Measurements from ENCODE around the gene PTTG1.

The PTTG1 gene

GRCh38 chr5:160450164-160450932 lies 28.7 kb downstream of the PTTG1 start:
- Histone ChIP-seq H3K27me3 (ENCODE audit: control insufficient read depth in 1 of 2, insufficient read depth in 2 of 2, low read length in 2 of 2) (no peaks in the 10 kb centered on the region), H3K4me3 (ENCODE audit: low read depth in 1 of 2, low read length in 2 of 2) (no peak overlapping the region), H3K27ac (ENCODE audit: low read depth, low read length) (no peak overlapping the region), H3K9me3 (ENCODE audit: control insufficient read depth in 1 of 2, low read length in 2 of 2) (no peaks in the 10 kb centered on the region), H3K36me3 (ENCODE audit: control insufficient read depth in 1 of 2, insufficient read depth in 2 of 2, low read length in 2 of 2) (no peaks in the 10 kb centered on the region), H3K4me1 (ENCODE audit: control insufficient read depth in 1 of 2, insufficient read depth in 2 of 2, low read length in 2 of 2) (no peaks in the 10 kb centered on the region), H3K9ac (ENCODE audit: low read depth in 1 of 2, low read length in 2 of 2) (no peak overlapping the region)

- no peaks in the 10 kb centered on the region for H3K27me3 ChIP-seq (ENCODE audit: control insufficient read depth in 1 of 2, insufficient read depth in 2 of 2, low read length in 2 of 2)
- H3K4me3 ChIP-seq (ENCODE audit: low read depth in 1 of 2, low read length in 2 of 2): no peak overlapping the region
- H3K4me1 ChIP-seq (ENCODE audit: control insufficient read depth in 1 of 2, insufficient read depth in 2 of 2, low read length in 2 of 2): no peaks in the 10 kb centered on the region
- no peak overlapping the region for H3K27ac ChIP-seq (ENCODE audit: low read depth, low read length)
- H3K9me3 ChIP-seq (ENCODE audit: control insufficient read depth in 1 of 2, low read length in 2 of 2): no peaks in the 10 kb centered on the region
- no peaks in the 10 kb centered on the region for H3K36me3 ChIP-seq (ENCODE audit: control insufficient read depth in 1 of 2, insufficient read depth in 2 of 2, low read length in 2 of 2)
- no peak overlapping the region for H3K9ac ChIP-seq (ENCODE audit: low read depth in 1 of 2, low read length in 2 of 2)
Measured at GRCh38 chr5:160451281-160451680, 29.6 kb downstream of the PTTG1 start.

GRCh38 chr5:160452036-160452435 lies 30.4 kb downstream of the PTTG1 start:
- H3K9me3 ChIP-seq (ENCODE audit: control insufficient read depth in 1 of 2, low read length in 2 of 2): no peaks in the 10 kb centered on the region
- no peak overlapping the region for H3K4me3 ChIP-seq (ENCODE audit: low read depth in 1 of 2, low read length in 2 of 2)
- no peaks in the 10 kb centered on the region for H3K27me3 ChIP-seq (ENCODE audit: control insufficient read depth in 1 of 2, insufficient read depth in 2 of 2, low read length in 2 of 2)
- H3K9ac ChIP-seq (ENCODE audit: low read depth in 1 of 2, low read length in 2 of 2): no peak overlapping the region
- no peak overlapping the region for H3K27ac ChIP-seq (ENCODE audit: low read depth, low read length)
- no peaks in the 10 kb centered on the region for H3K36me3 ChIP-seq (ENCODE audit: control insufficient read depth in 1 of 2, insufficient read depth in 2 of 2, low read length in 2 of 2)
- H3K4me1 ChIP-seq (ENCODE audit: control insufficient read depth in 1 of 2, insufficient read depth in 2 of 2, low read length in 2 of 2): no peaks in the 10 kb centered on the region

GRCh38 chr5:160452795-160453194 lies 31.1 kb downstream of the PTTG1 start:
- H3K27ac ChIP-seq (ENCODE audit: low read depth, low read length): no peak overlapping the region
- no peak overlapping the region for H3K4me3 ChIP-seq (ENCODE audit: low read depth in 1 of 2, low read length in 2 of 2)
- no peak overlapping the region for H3K9ac ChIP-seq (ENCODE audit: low read depth in 1 of 2, low read length in 2 of 2)
- H3K36me3 ChIP-seq (ENCODE audit: control insufficient read depth in 1 of 2, insufficient read depth in 2 of 2, low read length in 2 of 2): no peaks in the 10 kb centered on the region
- H3K9me3 ChIP-seq (ENCODE audit: control insufficient read depth in 1 of 2, low read length in 2 of 2): no peaks in the 10 kb centered on the region
- no peaks in the 10 kb centered on the region for H3K27me3 ChIP-seq (ENCODE audit: control insufficient read depth in 1 of 2, insufficient read depth in 2 of 2, low read length in 2 of 2)
- no peaks in the 10 kb centered on the region for H3K4me1 ChIP-seq (ENCODE audit: control insufficient read depth in 1 of 2, insufficient read depth in 2 of 2, low read length in 2 of 2)

GRCh38 chr5:160453751-160454150 lies 32.1 kb downstream of the PTTG1 start:
- Histone ChIP-seq H3K27me3 (ENCODE audit: control insufficient read depth in 1 of 2, insufficient read depth in 2 of 2, low read length in 2 of 2) (no peaks in the 10 kb centered on the region), H3K27ac (ENCODE audit: low read depth, low read length) (no peak overlapping the region), H3K36me3 (ENCODE audit: control insufficient read depth in 1 of 2, insufficient read depth in 2 of 2, low read length in 2 of 2) (no peaks in the 10 kb centered on the region), H3K9me3 (ENCODE audit: control insufficient read depth in 1 of 2, low read length in 2 of 2) (no peaks in the 10 kb centered on the region), H3K9ac (ENCODE audit: low read depth in 1 of 2, low read length in 2 of 2) (no peak overlapping the region), H3K4me1 (ENCODE audit: control insufficient read depth in 1 of 2, insufficient read depth in 2 of 2, low read length in 2 of 2) (no peaks in the 10 kb centered on the region), H3K4me3 (ENCODE audit: low read depth in 1 of 2, low read length in 2 of 2) (no peak overlapping the region)

GRCh38 chr5:160455600-160455999 lies 33.9 kb downstream of the PTTG1 start:
- Histone ChIP-seq H3K27ac (ENCODE audit: low read depth, low read length) (no peak overlapping the region), H3K9ac (ENCODE audit: low read depth in 1 of 2, low read length in 2 of 2) (no peak overlapping the region), H3K9me3 (ENCODE audit: control insufficient read depth in 1 of 2, low read length in 2 of 2) (no peaks in the 10 kb centered on the region), H3K36me3 (ENCODE audit: control insufficient read depth in 1 of 2, insufficient read depth in 2 of 2, low read length in 2 of 2) (no peaks in the 10 kb centered on the region), H3K27me3 (ENCODE audit: control insufficient read depth in 1 of 2, insufficient read depth in 2 of 2, low read length in 2 of 2) (no peaks in the 10 kb centered on the region), H3K4me1 (ENCODE audit: control insufficient read depth in 1 of 2, insufficient read depth in 2 of 2, low read length in 2 of 2) (no peaks in the 10 kb centered on the region), H3K4me3 (ENCODE audit: low read depth in 1 of 2, low read length in 2 of 2) (no peak overlapping the region)

GRCh38 chr5:160456480-160457177 lies 35.0 kb downstream of the PTTG1 start:
- Histone ChIP-seq H3K9me3 (ENCODE audit: control insufficient read depth in 1 of 2, low read length in 2 of 2) (no peaks in the 10 kb centered on the region), H3K27ac (ENCODE audit: low read depth, low read length) (no peak overlapping the region), H3K9ac (ENCODE audit: low read depth in 1 of 2, low read length in 2 of 2) (no peak overlapping the region), H3K36me3 (ENCODE audit: control insufficient read depth in 1 of 2, insufficient read depth in 2 of 2, low read length in 2 of 2) (no peaks in the 10 kb centered on the region), H3K4me1 (ENCODE audit: control insufficient read depth in 1 of 2, insufficient read depth in 2 of 2, low read length in 2 of 2) (no peaks in the 10 kb centered on the region), H3K4me3 (ENCODE audit: low read depth in 1 of 2, low read length in 2 of 2) (no peak overlapping the region), H3K27me3 (ENCODE audit: control insufficient read depth in 1 of 2, insufficient read depth in 2 of 2, low read length in 2 of 2) (no peaks in the 10 kb centered on the region)

- Histone ChIP-seq H3K9me3 (ENCODE audit: control insufficient read depth in 1 of 2, low read length in 2 of 2) (no peaks in the 10 kb centered on the region), H3K27me3 (ENCODE audit: control insufficient read depth in 1 of 2, insufficient read depth in 2 of 2, low read length in 2 of 2) (no peaks in the 10 kb centered on the region), H3K9ac (ENCODE audit: low read depth in 1 of 2, low read length in 2 of 2) (no peak overlapping the region), H3K27ac (ENCODE audit: low read depth, low read length) (no peak overlapping the region), H3K4me1 (ENCODE audit: control insufficient read depth in 1 of 2, insufficient read depth in 2 of 2, low read length in 2 of 2) (no peaks in the 10 kb centered on the region), H3K4me3 (ENCODE audit: low read depth in 1 of 2, low read length in 2 of 2) (no peak overlapping the region), H3K36me3 (ENCODE audit: control insufficient read depth in 1 of 2, insufficient read depth in 2 of 2, low read length in 2 of 2) (no peaks in the 10 kb centered on the region)
Measured at GRCh38 chr5:160457252-160457651, 35.6 kb downstream of the PTTG1 start.

GRCh38 chr5:160458806-160459800 lies 37.4 kb downstream of the PTTG1 start:
- Histone ChIP-seq H3K27me3 (ENCODE audit: control insufficient read depth in 1 of 2, insufficient read depth in 2 of 2, low read length in 2 of 2) (no peaks in the 10 kb centered on the region), H3K27ac (ENCODE audit: low read depth, low read length) (no peak overlapping the region), H3K4me1 (ENCODE audit: control insufficient read depth in 1 of 2, insufficient read depth in 2 of 2, low read length in 2 of 2) (peaks cover 6 to 10% of the 10 kb centered on the region in 2 donors), H3K36me3 (ENCODE audit: control insufficient read depth in 1 of 2, insufficient read depth in 2 of 2, low read length in 2 of 2) (no peaks in the 10 kb centered on the region), H3K9ac (ENCODE audit: low read depth in 1 of 2, low read length in 2 of 2) (no peak overlapping the region), H3K4me3 (ENCODE audit: low read depth in 1 of 2, low read length in 2 of 2) (no peak overlapping the region), H3K9me3 (ENCODE audit: control insufficient read depth in 1 of 2, low read length in 2 of 2) (no peaks in the 10 kb centered on the region)
